ENCODE data around the gene SNAI3.

DNA sequence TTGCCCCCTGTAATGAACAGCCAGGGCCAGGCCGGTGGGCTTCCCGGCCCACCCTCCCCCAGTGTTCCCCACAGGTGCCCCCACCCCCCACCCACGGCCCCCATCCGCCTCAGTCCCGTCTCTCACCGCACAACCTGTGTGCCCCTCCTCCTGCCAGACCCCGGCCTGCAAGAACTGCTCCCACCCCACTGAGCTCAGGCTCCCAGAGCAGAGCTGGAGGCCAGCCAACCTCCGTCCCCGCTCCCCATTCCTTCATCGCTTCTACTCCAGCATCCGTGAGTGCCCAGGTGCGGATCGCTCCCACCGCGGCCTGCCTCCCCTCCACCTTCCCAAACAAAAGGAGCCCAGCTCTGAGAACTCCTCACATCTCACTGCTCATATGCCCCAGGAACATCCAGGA, 27.6 kb downstream of the SNAI3 start:
- TF ChIP-seq, protein P1, sequence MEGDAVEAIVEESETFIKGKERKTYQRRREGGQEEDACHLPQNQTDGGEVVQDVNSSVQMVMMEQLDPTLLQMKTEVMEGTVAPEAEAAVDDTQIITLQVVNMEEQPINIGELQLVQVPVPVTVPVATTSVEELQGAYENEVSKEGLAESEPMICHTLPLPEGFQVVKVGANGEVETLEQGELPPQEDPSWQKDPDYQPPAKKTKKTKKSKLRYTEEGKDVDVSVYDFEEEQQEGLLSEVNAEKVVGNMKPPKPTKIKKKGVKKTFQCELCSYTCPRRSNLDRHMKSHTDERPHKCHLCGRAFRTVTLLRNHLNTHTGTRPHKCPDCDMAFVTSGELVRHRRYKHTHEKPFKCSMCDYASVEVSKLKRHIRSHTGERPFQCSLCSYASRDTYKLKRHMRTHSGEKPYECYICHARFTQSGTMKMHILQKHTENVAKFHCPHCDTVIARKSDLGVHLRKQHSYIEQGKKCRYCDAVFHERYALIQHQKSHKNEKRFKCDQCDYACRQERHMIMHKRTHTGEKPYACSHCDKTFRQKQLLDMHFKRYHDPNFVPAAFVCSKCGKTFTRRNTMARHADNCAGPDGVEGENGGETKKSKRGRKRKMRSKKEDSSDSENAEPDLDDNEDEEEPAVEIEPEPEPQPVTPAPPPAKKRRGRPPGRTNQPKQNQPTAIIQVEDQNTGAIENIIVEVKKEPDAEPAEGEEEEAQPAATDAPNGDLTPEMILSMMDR (conservative IDR thresholded peaks at IDR 0.05; ENCODE audit: low read depth, low read length) = no peak
- no peak for TF ChIP-seq RFX5 (IDR thresholded peaks at IDR 0.05; ENCODE audit: low read depth, low read length)
- no peak for TF ChIP-seq SMC3 (IDR thresholded peaks at IDR 0.05; ENCODE audit: low read depth, low read length)
- TF ChIP-seq RAD21 (IDR thresholded peaks at IDR 0.05; ENCODE audit: low read length) = no peak
- no peak for TF ChIP-seq MAZ (IDR thresholded peaks at IDR 0.05; ENCODE audit: borderline replicate concordance, low read depth, low read length)
- TF ChIP-seq POLR2A (IDR thresholded peaks at IDR 0.05; ENCODE audit: low read depth, low read length) = no peak

All from IMR-90 (cell line).